Urothelium cell line (cell line): ENCODE measurements around the gene ENDOU.

Source experiments
- DNase-seq: peaks from one replicate; pipeline ENCODE4 v3.0.0; 2011; ENCODE audit warnings: low spot score, mixed read lengths
- FAIRE-seq: peaks from 2 replicates; lab custom pipeline; 2011; peaks lifted over from hg19 to GRCh38; lab: Jason Lieb, UNC

ENDOU gene

GRCh38 chr12:47725091-47725772, at the start of gene ENDOU:
Gene ENDOU, minus strand, starts transcription at chr12:47725490. Its CDS starts 77 bp downstream, at chr12:47725413.
- DNase-seq (no peak), FAIRE-seq (no peak)

- no peak for DNase-seq
- no peak for FAIRE-seq
These were observed 49.4 kb upstream of the ENDOU start for GRCh38 chr12:47774663-47775062.

DNA sequence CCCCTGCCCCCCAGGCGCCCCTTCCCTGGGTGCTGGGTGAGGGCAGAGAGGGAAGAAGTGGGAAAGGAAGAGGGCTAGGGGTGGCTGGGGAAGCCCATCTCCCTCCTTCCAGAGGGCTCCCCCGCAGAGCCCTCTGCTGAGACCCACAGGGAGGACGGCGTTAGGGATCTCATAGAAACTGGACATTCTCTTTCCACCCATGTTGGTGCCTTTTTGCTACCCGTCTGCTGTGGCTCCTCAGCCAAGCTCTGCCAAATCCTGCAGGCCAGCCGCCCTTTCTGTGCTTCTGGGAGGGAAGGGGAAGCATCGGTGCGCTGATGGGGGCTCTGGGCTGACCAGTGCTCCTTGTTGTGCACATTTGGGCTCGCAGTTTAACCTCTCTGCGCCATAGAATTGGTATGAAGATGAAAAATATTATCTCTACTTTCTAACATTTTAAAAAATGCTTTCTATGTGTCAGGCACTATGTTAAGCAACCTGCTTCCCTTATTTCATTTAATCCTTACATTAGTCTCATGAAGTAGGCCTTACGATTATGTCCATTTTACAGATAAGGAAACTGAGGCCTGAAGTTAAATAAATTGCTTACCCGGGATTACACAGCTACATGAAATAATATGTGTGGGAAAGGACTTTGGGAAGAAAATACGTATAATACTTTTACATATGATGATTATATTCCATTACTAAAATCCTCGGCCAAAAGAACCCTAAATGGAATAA, 48.7 kb upstream of the ENDOU start:
- DNase-seq (no peak), FAIRE-seq (no peak)

GRCh38 chr12:47773062-47773857, 48.0 kb upstream of the ENDOU start, which contains the start of gene SLC48A1:
Gene SLC48A1, plus strand, starts transcription at chr12:47773238. Its CDS starts 67 bp downstream, at chr12:47773305.
- peak; percentile 95 for DNase-seq
- no peak for FAIRE-seq

DNA sequence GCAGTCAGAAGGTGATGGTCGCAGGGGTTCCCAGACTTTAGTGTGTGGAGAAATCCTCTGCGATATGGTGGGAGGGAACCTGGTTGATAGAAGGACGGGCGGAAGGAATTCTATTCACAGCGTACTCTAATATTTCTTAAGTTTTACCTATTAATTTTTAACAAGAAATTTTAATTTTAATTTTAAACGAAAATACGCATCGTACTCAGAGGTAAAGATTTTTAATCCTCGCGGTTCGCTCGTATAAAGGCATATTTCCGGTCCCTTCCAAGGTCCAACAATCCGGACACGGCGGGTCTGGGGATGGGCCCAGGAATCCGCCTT, 47.4 kb upstream of the ENDOU start:
- no peak for FAIRE-seq
- no peak for DNase-seq

DNA sequence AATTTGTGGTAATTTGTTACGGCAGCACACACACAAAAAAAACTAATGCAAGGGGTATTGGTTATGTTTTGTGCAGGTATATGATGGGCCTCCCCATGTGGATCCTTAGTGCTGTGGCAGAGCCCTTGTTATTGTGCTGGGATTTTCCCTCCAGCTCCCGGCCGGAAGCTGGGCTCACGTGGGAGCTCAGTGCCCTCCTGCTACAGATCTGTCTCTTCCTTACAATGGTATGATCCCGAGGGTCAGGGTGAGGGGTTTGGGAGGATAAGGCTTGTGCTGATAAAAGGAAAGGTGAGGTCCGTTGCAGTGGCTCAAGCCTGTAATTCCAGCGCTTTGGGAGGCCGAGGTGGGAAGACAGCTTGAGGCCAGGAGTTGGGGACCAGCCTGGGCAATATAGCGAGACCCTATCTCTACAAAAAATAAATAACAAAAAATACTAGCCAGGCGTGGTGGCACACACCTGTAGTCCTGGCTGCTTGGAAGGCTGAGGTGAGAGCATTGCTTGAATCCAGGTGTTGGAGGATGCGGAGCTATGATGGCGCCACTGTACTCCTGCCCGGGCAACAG, 46.9 kb upstream of the ENDOU start:
- DNase-seq (no peak), FAIRE-seq (no peak)

DNA sequence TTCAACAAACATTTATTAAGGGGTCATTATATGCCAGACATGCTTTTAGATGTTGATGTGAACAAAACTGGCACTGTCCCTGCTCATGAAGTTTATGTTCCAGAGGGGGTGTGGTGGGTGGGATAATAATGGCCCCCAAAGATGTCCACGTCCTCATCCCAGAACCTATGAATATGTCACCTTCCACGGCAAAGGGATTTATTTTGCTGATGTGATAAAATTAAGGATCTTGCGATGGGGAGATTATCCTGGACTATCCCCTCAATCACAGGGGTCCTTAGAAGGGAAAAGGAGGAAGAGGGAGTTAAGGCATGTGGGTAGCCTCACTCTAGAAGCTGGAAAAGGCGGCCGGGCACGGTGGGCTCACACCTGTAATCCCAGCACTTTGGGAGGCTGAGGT, 46.0 kb upstream of the ENDOU start:
- DNase-seq (no peak), FAIRE-seq (no peak)

- DNase-seq, result no peak
- FAIRE-seq, result no peak
These were observed 44.9 kb upstream of the ENDOU start for GRCh38 chr12:47770086-47770726.

DNA sequence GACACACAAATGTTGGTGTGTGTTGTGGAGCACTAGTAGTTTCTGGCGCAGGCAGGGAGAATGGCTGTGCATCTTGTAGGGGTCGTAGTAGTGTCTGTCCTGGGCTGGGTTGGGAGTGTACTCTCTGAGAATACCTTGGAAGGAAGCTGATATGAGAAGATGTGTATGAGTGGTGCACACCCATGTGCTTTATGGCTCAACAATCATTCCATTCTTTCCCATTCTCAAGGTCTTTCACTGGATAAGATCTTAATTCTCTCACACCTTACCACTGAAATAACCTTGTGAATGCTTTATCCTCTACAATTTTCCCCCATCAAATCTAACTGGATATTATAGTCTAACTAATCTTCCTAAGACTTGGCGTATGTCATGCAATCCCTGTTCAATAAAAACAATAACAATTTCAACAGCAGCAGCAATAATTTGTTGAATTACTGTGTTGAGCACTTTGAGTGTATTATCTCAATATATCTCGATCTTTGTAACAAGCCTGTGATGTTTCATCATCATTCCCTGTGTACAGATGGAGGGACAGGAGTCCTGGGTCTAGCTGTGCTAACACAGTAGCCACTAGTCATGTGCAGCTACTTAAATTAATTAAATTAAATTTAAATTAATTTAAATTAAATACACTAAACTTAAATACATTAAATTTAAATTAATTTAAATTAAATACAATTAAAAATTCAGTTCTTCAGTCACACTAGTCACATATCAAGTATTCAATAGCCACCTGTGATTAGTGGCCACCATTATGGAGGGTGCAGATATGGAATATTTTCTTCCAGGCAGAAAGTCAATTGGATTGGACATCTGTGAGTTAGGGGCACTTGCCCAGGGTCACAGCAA, 44.2 kb upstream of the ENDOU start:
- DNase-seq (no peak), FAIRE-seq (no peak)

GRCh38 chr12:47768323-47768811, 43.1 kb upstream of the ENDOU start:
- DNase-seq (peak; percentile 71), FAIRE-seq (peak; percentile 68)

- no peak for DNase-seq
- FAIRE-seq, result no peak
These were observed 42.0 kb upstream of the ENDOU start for GRCh38 chr12:47767216-47767724.

DNA sequence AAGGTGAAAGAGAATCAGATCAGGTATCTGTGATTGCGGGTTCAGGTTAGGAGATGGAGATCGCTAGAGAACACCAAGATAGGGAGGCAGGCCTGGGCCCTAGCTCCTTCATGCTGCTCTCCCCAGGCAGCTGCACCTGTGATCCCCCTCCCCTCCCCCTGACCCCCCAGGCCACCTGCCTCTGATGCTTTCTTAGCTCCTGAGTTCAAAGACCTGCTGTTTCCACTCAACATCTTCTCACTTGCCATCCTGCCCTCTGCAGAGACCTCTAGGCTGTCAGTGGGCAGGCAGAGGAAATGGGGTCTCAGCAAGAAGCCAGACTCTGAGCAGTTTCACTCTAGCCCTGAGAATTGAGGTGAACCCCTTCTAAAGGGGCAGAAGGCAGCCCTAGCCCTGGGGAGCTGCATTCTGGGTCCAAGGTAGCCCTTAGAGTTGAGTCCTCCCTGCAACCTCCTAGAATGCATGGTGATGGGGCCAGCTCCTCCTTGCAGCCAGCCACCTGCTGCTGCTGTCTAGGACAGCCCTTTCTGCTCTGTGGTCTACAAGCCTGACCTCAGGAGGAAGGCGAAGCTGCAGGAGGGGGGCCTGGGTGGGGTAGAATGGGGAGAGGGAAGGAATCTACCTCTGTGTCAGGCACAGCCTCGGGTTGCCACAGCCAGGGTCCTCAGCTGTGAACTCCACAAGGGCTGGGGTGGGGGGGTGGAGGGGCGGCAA, 41.4 kb upstream of the ENDOU start:
- FAIRE-seq, result no peak
- no peak for DNase-seq

DNA sequence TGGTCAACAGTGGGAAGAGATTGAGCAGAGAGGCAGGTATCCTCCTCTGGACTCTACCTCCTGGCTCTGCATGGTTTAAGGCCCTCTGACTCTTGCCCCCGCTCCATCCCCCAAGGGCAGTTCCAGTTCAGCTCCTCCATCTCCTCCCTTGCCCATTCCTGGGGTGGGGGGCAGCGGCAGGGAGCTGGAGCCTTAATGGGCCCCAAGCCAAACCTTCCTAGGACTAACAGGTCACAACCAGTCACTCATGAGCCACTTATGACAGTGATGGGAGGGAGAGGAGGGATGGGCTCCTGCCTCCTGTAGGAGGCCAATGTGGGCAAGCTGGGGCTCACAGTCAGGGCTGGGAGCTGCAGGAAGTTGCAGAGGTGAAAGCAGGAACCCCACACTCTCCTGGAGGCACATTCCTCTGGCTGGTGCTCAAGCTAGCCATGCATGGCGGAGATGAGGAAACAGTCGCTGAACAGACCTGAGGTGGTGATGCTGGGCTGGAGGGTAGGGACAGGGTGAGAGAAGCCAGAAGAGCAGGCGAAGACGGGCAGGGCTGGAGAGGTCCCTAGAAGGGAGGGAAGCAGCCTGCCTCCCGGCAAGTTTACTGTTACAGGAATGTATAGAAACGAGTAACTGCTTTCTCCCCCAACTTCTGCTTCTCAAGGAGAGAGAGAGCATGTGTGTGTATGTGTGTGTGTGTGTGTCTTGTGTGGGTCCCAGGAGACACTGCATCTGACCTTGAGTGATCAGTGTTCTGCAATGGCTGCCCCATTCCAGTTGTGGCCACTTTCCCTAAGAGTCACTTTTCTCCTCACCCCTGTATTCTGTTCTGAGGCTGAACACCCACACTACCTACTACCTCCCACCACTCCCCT, 38.4 kb upstream of the ENDOU start:
- FAIRE-seq (no peak), DNase-seq (no peak)

- DNase-seq (no peak), FAIRE-seq (no peak)
These were observed 37.7 kb upstream of the ENDOU start for GRCh38 chr12:47762850-47763465.

GRCh38 chr12:47758834-47759690, 33.8 kb upstream of the ENDOU start, which contains the start of gene RAPGEF3:
Gene RAPGEF3, minus strand, starts transcription at chr12:47758880. Its CDS starts 324 bp downstream, at chr12:47758556.
- peak; percentile 93 for DNase-seq
- FAIRE-seq, result no peak

DNA sequence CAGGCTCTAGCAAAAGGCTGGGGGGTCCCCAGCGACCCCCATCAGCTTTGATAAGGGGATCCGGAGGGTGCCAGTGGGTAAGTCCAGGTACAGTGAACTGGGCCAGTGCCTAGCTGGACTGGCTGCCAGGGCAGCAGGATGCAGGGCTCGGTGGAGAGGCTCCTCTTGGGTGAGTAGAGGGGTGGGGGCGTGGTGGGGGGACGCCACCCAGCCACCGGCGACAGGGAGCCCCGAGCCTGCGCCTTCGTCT, 33.2 kb upstream of the ENDOU start:
- FAIRE-seq, result no peak
- DNase-seq, result no peak
